Caco-2 (cell line): Measurements from ENCODE around the gene ZNF774. TPM values are rescaled to one million over a fixed set of nuclear protein-coding genes. Genes with fewer than 3 reads are reported as not detected.
"Not testable (repeated sequence)": the region's sequence is repeated elsewhere in the genome, so short reads cannot be mapped to it uniquely, and the experiment has no call there.

ENCODE experiments used
- BruUV-seq: library from RNA; stranded (reverse); fragments of 400-500 nt; replicated peaks from 2 replicates; lab custom pipeline; 2021; lab: Mats Ljungman, UMichigan
- CTCF ChIA-PET: fragments of 300-600 bp; sonication (Branson Sonifier 250); formaldehyde crosslinking; loops from one replicate; lab custom pipeline; 2022; ENCODE audit warnings: antibody characterized with exemption; lab: Charles Lee
- POLR2A ChIA-PET: fragments of 300-600 bp; sonication (Branson Sonifier 250); formaldehyde crosslinking; loops from one replicate; lab custom pipeline; 2022; ENCODE audit warnings: antibody characterized with exemption; lab: Charles Lee
- DNase-seq, 2 experiments: peaks; one replicate each; pipeline versions ENCODE4 v3.0.0 to v3.0.0-alpha.2; 2020 to 2022
- H3K27me3 ChIP-seq: replicated peaks from 2 replicates; pipeline ENCODE4 v1.6.0; 2011; ENCODE audit warnings: low read length; ENCODE audit not compliant: control insufficient read depth, insufficient read depth
- H3K36me3 ChIP-seq: 2 replicates; pipeline ENCODE4 v1.5.1; 2011; ENCODE audit warnings: low read length; ENCODE audit not compliant: control insufficient read depth, insufficient read depth
- H3K4me1 ChIP-seq: fragments of 250-450 bp; sonication (Bioruptor Pico); 2 replicates; pipeline ENCODE4 v1.5.1; 2020; ENCODE audit warnings: mild to moderate bottlenecking
- H3K4me3 ChIP-seq: 2 replicates; pipeline ENCODE4 v1.5.1; 2011; ENCODE audit warnings: low read depth, mild to moderate bottlenecking, control low read depth, low read length
- H3K9me3 ChIP-seq: fragments of 250-450 bp; sonication (Bioruptor Pico); 2 replicates; pipeline ENCODE4 v1.5.1; 2020; ENCODE audit warnings: mild to moderate bottlenecking, moderate library complexity
- H3K27ac Mint-ChIP-seq: one replicate; pipeline ENCODE4 v1.8.0; 2022; ENCODE audit warnings: mixed read lengths; ENCODE audit not compliant: unreplicated experiment
- H3K27me3 Mint-ChIP-seq: one replicate; pipeline ENCODE4 v1.8.0; 2022; ENCODE audit warnings: mixed read lengths; ENCODE audit not compliant: insufficient read depth, unreplicated experiment
- H3K36me3 Mint-ChIP-seq: one replicate; pipeline ENCODE4 v1.8.0; 2022; ENCODE audit warnings: mild to moderate bottlenecking, mixed read lengths; ENCODE audit not compliant: insufficient read depth, unreplicated experiment
- H3K4me1 Mint-ChIP-seq: one replicate; pipeline ENCODE4 v1.8.0; 2022; ENCODE audit warnings: low read depth, mixed read lengths; ENCODE audit not compliant: unreplicated experiment
- H3K4me3 Mint-ChIP-seq: one replicate; pipeline ENCODE4 v1.8.0; 2022; ENCODE audit warnings: mild to moderate bottlenecking, moderate library complexity, mixed read lengths; ENCODE audit not compliant: unreplicated experiment
- H3K9me3 Mint-ChIP-seq: one replicate; pipeline ENCODE4 v1.8.0; 2022; ENCODE audit warnings: mixed read lengths; ENCODE audit not compliant: unreplicated experiment
- intact Hi-C: fragments of 100-400 bp; cut with micrococcal nuclease; formaldehyde crosslinking; loops from one replicate; pipeline ENCODE4 v1.10.0; 2022; ENCODE audit not compliant: unreplicated experiment
- total RNA-seq: library from RNA; stranded (reverse); gene quantifications from 2 replicates; pipeline ENCODE4 v1.2.3, GENCODE V29; 2022
- TF ChIP-seq, protein P1 (sequence below), 2 experiments: fragments of 200-600 bp in 1 of 2; IDR thresholded peaks; 1 replicate in 1 of 2; 2 replicates in 1 of 2; pipeline versions ENCODE4 v1.5.1 to v1.8.0; 2011 to 2022; ENCODE audit warnings: antibody characterized with exemption in 1 of 2, control low read depth in 1 of 2, inconsistent platforms in 1 of 2, low read depth in 1 of 2, low read length in 1 of 2, mild to moderate bottlenecking in 1 of 2, moderate library complexity in 1 of 2; ENCODE audit not compliant: insufficient read depth in 1 of 2, severe bottlenecking in 1 of 2, unreplicated experiment in 1 of 2

ZNF774 gene
- total RNA-seq, 1 experiment from 2014 or later: 11.9 TPM

DNA sequence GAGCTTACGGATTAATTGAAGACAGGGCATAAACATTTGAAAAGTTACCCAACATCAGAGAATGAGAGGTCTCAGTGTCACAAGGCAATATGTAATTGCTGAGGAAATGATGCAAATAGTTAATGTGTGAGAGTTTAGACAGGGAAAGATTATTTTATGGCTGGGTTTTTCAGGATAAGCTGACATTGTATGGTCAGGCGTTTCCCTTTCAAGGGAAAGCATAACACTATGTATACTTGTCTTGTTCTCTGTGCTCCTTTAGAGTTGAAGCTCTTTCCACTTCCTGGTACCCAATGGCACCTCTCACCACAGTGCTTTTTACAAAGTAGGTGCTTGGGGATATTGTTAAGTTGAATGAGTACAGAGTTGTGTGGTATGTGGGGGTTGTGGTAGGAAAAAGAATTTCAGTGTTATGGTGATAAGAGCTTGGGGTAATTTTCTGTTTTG lies 55.8 kb downstream of the ZNF774 start:
- CTCF ChIA-PET: no interaction called here
- peak overlapping the region; percentile 38 for H3K27ac Mint-ChIP-seq
- H3K36me3 Mint-ChIP-seq: peaks cover 24% of the 10 kb centered on the region
- H3K4me1 Mint-ChIP-seq: peaks cover 44% of the 10 kb centered on the region
- H3K4me3 Mint-ChIP-seq: no peak overlapping the region
- no peaks in the 10 kb centered on the region for H3K27me3 Mint-ChIP-seq
- no peaks in the 10 kb centered on the region for H3K36me3 ChIP-seq
- H3K4me1 ChIP-seq: peaks cover 33% of the 10 kb centered on the region
- BruUV-seq: no TSS peak
- no peaks in the 10 kb centered on the region for H3K9me3 ChIP-seq
- POLR2A ChIA-PET: interaction anchor here (2.1 kb wide), 1 partner anchor 20 kb away, joined by 12 read pairs; the partner anchor contains the start of gene IQGAP1
- DNase-seq: no peak
- no peaks in the 10 kb centered on the region for H3K27me3 ChIP-seq
- TF ChIP-seq, protein P1, sequence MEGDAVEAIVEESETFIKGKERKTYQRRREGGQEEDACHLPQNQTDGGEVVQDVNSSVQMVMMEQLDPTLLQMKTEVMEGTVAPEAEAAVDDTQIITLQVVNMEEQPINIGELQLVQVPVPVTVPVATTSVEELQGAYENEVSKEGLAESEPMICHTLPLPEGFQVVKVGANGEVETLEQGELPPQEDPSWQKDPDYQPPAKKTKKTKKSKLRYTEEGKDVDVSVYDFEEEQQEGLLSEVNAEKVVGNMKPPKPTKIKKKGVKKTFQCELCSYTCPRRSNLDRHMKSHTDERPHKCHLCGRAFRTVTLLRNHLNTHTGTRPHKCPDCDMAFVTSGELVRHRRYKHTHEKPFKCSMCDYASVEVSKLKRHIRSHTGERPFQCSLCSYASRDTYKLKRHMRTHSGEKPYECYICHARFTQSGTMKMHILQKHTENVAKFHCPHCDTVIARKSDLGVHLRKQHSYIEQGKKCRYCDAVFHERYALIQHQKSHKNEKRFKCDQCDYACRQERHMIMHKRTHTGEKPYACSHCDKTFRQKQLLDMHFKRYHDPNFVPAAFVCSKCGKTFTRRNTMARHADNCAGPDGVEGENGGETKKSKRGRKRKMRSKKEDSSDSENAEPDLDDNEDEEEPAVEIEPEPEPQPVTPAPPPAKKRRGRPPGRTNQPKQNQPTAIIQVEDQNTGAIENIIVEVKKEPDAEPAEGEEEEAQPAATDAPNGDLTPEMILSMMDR (IDR thresholded peaks at IDR 0.05; ENCODE audit: insufficient read depth in 1 of 2, low read depth in 1 of 2, low read length in 1 of 2, severe bottlenecking in 1 of 2, unreplicated experiment in 1 of 2): no peak
- intact Hi-C loops: no loop called here
- H3K9me3 Mint-ChIP-seq: no peaks in the 10 kb centered on the region
- no peak overlapping the region for H3K4me3 ChIP-seq

GRCh38 chr15:90408657-90409056 lies 56.6 kb downstream of the ZNF774 start:
- intact Hi-C loops: no loop called here
- POLR2A ChIA-PET: interaction anchor here (2.1 kb wide), 1 partner anchor 21 kb away, joined by 12 read pairs; the partner anchor contains the start of gene IQGAP1
- H3K4me1 Mint-ChIP-seq: peaks cover 52% of the 10 kb centered on the region

GRCh38 chr15:90409587-90409986 lies 57.5 kb downstream of the ZNF774 start:
- DNase-seq, CTCF ChIA-PET, H3K4me3 ChIP-seq, H3K27me3 Mint-ChIP-seq, intact Hi-C loops, H3K9me3 Mint-ChIP-seq, H3K36me3 ChIP-seq, BruUV-seq, H3K9me3 ChIP-seq, H3K27me3 ChIP-seq, POLR2A ChIA-PET, H3K4me3 Mint-ChIP-seq: not testable (repeated sequence)
- H3K27ac Mint-ChIP-seq: peak overlapping the region; percentile 42
- peaks cover 61% of the 10 kb centered on the region for H3K4me1 Mint-ChIP-seq
- peaks cover 43% of the 10 kb centered on the region for H3K4me1 ChIP-seq
- peaks cover 27% of the 10 kb centered on the region for H3K36me3 Mint-ChIP-seq

More at GRCh38 chr15:90408657-90409056, 56.6 kb downstream of the ZNF774 start:
- peaks cover 35% of the 10 kb centered on the region for H3K4me1 ChIP-seq
- no peaks in the 10 kb centered on the region for H3K27me3 ChIP-seq
- TF ChIP-seq, protein P1 (IDR thresholded peaks at IDR 0.05; ENCODE audit: insufficient read depth in 1 of 2, low read depth in 1 of 2, low read length in 1 of 2, severe bottlenecking in 1 of 2, unreplicated experiment in 1 of 2): no peak
- Mint-ChIP-seq H3K27ac (peak overlapping the region; percentile 42), H3K9me3 (no peaks in the 10 kb centered on the region), H3K27me3 (no peaks in the 10 kb centered on the region), H3K36me3 (peaks cover 27% of the 10 kb centered on the region), H3K4me3 (no peak overlapping the region)
- no peak for DNase-seq
- H3K9me3 ChIP-seq: no peaks in the 10 kb centered on the region
- no TSS peak for BruUV-seq
- H3K4me3 ChIP-seq: no peak overlapping the region
- H3K36me3 ChIP-seq: no peaks in the 10 kb centered on the region
- CTCF ChIA-PET: no interaction called here

- H3K27me3 ChIP-seq, H3K4me3 Mint-ChIP-seq, H3K36me3 ChIP-seq, DNase-seq, H3K9me3 ChIP-seq, POLR2A ChIA-PET, H3K27ac Mint-ChIP-seq, H3K9me3 Mint-ChIP-seq, H3K27me3 Mint-ChIP-seq, BruUV-seq, intact Hi-C loops, CTCF ChIA-PET, H3K4me3 ChIP-seq: not testable (repeated sequence)
- Mint-ChIP-seq H3K4me1 (peaks cover 65% of the 10 kb centered on the region), H3K36me3 (peaks cover 27% of the 10 kb centered on the region)
- peaks cover 50% of the 10 kb centered on the region for H3K4me1 ChIP-seq
These were observed 58.2 kb downstream of the ZNF774 start for GRCh38 chr15:90410316-90410715.
